HepG2 (cell line): ENCODE results near the gene IQCH. TPM values are rescaled to one million over a fixed set of nuclear protein-coding genes. Genes with fewer than 3 reads are reported as not detected.

Experiments
- ATAC-seq: fragments of 200-7000 bp; cut with Tn5 transposase; 3 replicates; pipeline ENCODE4 v1.9.1; 2020; ENCODE audit warnings: mild to moderate bottlenecking, moderate library complexity
- BruUV-seq: library from RNA; stranded (reverse); fragments of 400-500 nt; replicated peaks from 2 replicates; lab custom pipeline; 2021; lab: Mats Ljungman, UMichigan
- CTCF ChIA-PET: fragments of 300-600 bp; formaldehyde crosslinking; extraction: SDS; loops from one replicate; lab custom pipeline; 2021; ENCODE audit warnings: low total read pairs, inconsistent platforms, low intra/inter-chr PET ratio; lab: Yijun Ruan, JAX
- POLR2A ChIA-PET: fragments of 350-600 bp; sonication (Branson Sonifier 250); formaldehyde crosslinking; loops from one replicate; lab custom pipeline; 2020; ENCODE audit warnings: antibody characterized with exemption, inconsistent platforms; lab: Yijun Ruan, JAX
- DNase-seq: peaks from one replicate; pipeline ENCODE4 v3.0.0-alpha.2; 2015; ENCODE audit warnings: low spot score
- FAIRE-seq: peaks from 3 replicates; lab custom pipeline; 2011; peaks lifted over from hg19 to GRCh38; lab: Jason Lieb, UNC
- H2AFZ ChIP-seq: one replicate; pipeline ENCODE4 v1.6.1; 2011; ENCODE audit warnings: low read length, inconsistent platforms
- H3K27ac ChIP-seq: fragments of 300-600 bp; 3 replicates; pipeline ENCODE4 v1.8.0; 2011; ENCODE audit warnings: mixed run types, mild to moderate bottlenecking, mixed read lengths, low read length, inconsistent platforms; ENCODE audit not compliant: insufficient read depth; ENCODE audit errors: extremely low read length
- H3K27me3 ChIP-seq, 2 experiments: fragments of 200-600 bp in 1 of 2; 2 replicates in 1 of 2; 3 replicates in 1 of 2; pipeline versions ENCODE4 v1.6.0 to v1.8.0; 2011; ENCODE audit warnings: low read length in 2 of 2, mild to moderate bottlenecking in 2 of 2, moderate library complexity in 2 of 2, inconsistent platforms in 1 of 2; ENCODE audit not compliant: insufficient read depth in 2 of 2, control insufficient read depth in 1 of 2
- H3K36me3 ChIP-seq, 2 experiments: fragments of 200-600 bp in 1 of 2; replicated peaks in 1 of 2; 2 replicates in 1 of 2; 3 replicates in 1 of 2; pipeline versions ENCODE4 v1.5.1 to v1.8.0; 2011; ENCODE audit warnings: low read length in 2 of 2, inconsistent platforms in 1 of 2; ENCODE audit not compliant: insufficient read depth in 2 of 2, control insufficient read depth in 1 of 2
- H3K4me1 ChIP-seq: 2 replicates; pipeline ENCODE4 v1.5.1; 2012; ENCODE audit warnings: low read length, inconsistent platforms; ENCODE audit not compliant: insufficient read depth
- H3K4me2 ChIP-seq: 2 replicates; pipeline ENCODE4 v1.6.0; 2011; ENCODE audit warnings: low read depth, low read length, inconsistent platforms
- H3K4me3 ChIP-seq, 3 experiments: fragments of 200-600 bp in 1 of 3; sonication (generic), shearing (Covaris generic) in 1 of 3; replicated peaks in 1 of 3; 2 replicates each; pipeline ENCODE4 v1.5.1; 2011 to 2016; ENCODE audit warnings: low read length in 3 of 3, inconsistent platforms in 2 of 3, low read depth in 2 of 3, mild to moderate bottlenecking in 2 of 3, control low read depth in 1 of 3, mixed read lengths in 1 of 3; ENCODE audit not compliant: insufficient read depth in 1 of 3
- H3K79me2 ChIP-seq: one replicate; pipeline ENCODE4 v1.6.1; 2011; ENCODE audit warnings: low read length, inconsistent platforms; ENCODE audit not compliant: insufficient read depth
- H3K9ac ChIP-seq: 2 replicates; pipeline ENCODE4 v1.6.0; 2011; ENCODE audit warnings: mild to moderate bottlenecking, low read depth, low read length, inconsistent platforms; ENCODE audit not compliant: insufficient read depth
- H3K9me3 ChIP-seq: 2 replicates; pipeline ENCODE4 v1.5.1; 2012; ENCODE audit warnings: mild to moderate bottlenecking, low read length
- H4K20me1 ChIP-seq: 2 replicates; pipeline ENCODE4 v1.6.0; 2011; ENCODE audit warnings: inconsistent platforms, mild to moderate bottlenecking, low read length, moderate library complexity; ENCODE audit not compliant: insufficient read depth
- AHR ChIP-seq: IDR thresholded peaks from 2 replicates; pipeline ENCODE4 v1.6.1; 2018; ENCODE audit warnings: missing genetic modification reagents, missing compliant biosample characterization
- BATF2 ChIP-seq: sonication (generic); formaldehyde crosslinking; IDR thresholded peaks from 2 replicates; pipeline ENCODE4 v1.8.0; 2022; ENCODE audit warnings: mild to moderate bottlenecking, missing genetic modification reagents, moderate library complexity
- CREM ChIP-seq, 2 experiments: sonication (generic) in 1 of 2; formaldehyde crosslinking in 1 of 2; IDR thresholded peaks; 2 replicates each; pipeline versions ENCODE4 v1.4.0 to v1.6.1; 2016 to 2020; ENCODE audit warnings: antibody characterized with exemption in 1 of 2, mild to moderate bottlenecking in 1 of 2, missing genetic modification reagents in 1 of 2
- FOXM1 ChIP-seq: sonication (generic); formaldehyde crosslinking; IDR thresholded peaks from 2 replicates; pipeline ENCODE4 v1.5.0; 2020; ENCODE audit warnings: missing genetic modification reagents
- GABPA ChIP-seq, 2 experiments: IDR thresholded peaks; 2 replicates each; pipeline ENCODE4 v1.6.1; 2011 to 2016; ENCODE audit warnings: low read depth in 2 of 2, low read length in 1 of 2, missing biosample characterization in 1 of 2, missing genetic modification characterization in 1 of 2
- JARID2 ChIP-seq: sonication (generic); formaldehyde crosslinking; IDR thresholded peaks from 2 replicates; pipeline ENCODE4 v1.8.1; 2023; ENCODE audit warnings: missing genetic modification reagents, inconsistent platforms; ENCODE audit not compliant: insufficient replicate concordance
- NAIF1 ChIP-seq: sonication (generic); formaldehyde crosslinking; IDR thresholded peaks from 2 replicates; pipeline ENCODE4 v1.5.0; 2020; ENCODE audit warnings: mild to moderate bottlenecking, missing genetic modification reagents, borderline replicate concordance
- NFKBIZ ChIP-seq: IDR thresholded peaks from 2 replicates; pipeline ENCODE4 v1.6.1; 2018; ENCODE audit warnings: missing genetic modification reagents, missing compliant biosample characterization
- PHF5A ChIP-seq: IDR thresholded peaks from one replicate; pipeline ENCODE4 v1.6.1; 2018; ENCODE audit warnings: low read depth, missing genetic modification reagents; ENCODE audit not compliant: unreplicated experiment
- RFX5 ChIP-seq: IDR thresholded peaks from 2 replicates; pipeline ENCODE4 v1.6.1; 2011; ENCODE audit warnings: low read depth, low read length, improper control_type of control experiment
- SOX6 ChIP-seq, 2 experiments: fragments of 450-650 bp in 1 of 2; sonication (generic) in 1 of 2; formaldehyde crosslinking in 1 of 2; IDR thresholded peaks; 2 replicates each; pipeline versions ENCODE4 v1.4.0 to v1.6.1; 2017 to 2020; ENCODE audit warnings: antibody characterized with exemption in 1 of 2, mild to moderate bottlenecking in 1 of 2, missing genetic modification reagents in 1 of 2
- ZFY ChIP-seq: sonication (generic); formaldehyde crosslinking; IDR thresholded peaks from 2 replicates; pipeline ENCODE4 v1.4.0; 2020; ENCODE audit warnings: missing genetic modification reagents
- ZNF512 ChIP-seq: sonication (generic); formaldehyde crosslinking; IDR thresholded peaks from 2 replicates; pipeline ENCODE4 v1.4.0; 2020; ENCODE audit warnings: mild to moderate bottlenecking, missing genetic modification reagents
- ZNF687 ChIP-seq: sonication (generic); formaldehyde crosslinking; IDR thresholded peaks from 2 replicates; pipeline ENCODE4 v1.5.1; 2020; ENCODE audit warnings: mild to moderate bottlenecking, missing genetic modification reagents, moderate library complexity
- ZNF709 ChIP-seq: sonication (generic); formaldehyde crosslinking; IDR thresholded peaks from 2 replicates; pipeline ENCODE4 v1.5.0; 2020; ENCODE audit warnings: mild to moderate bottlenecking, missing genetic modification reagents
- WGBS: methylation state at CpG from one replicate; pipeline ENCODE4 v1.1.6; 2017; ENCODE audit warnings: low lambda C conversion rate; 5-methylcytosine and 5-hydroxymethylcytosine counted together
- in situ Hi-C: cut with HindIII; loops from 2 replicates; pipeline ENCODE4 v1.10.0; 2017; ENCODE audit warnings: low pct_unique_long_range_greater_than_20kb; ENCODE audit not compliant: extremely low pct_ligation_motif_present
- intact Hi-C: fragments of 100-400 bp; cut with micrococcal nuclease; formaldehyde crosslinking; loops from one replicate; pipeline ENCODE4 v1.10.0; 2022; ENCODE audit not compliant: unreplicated experiment
- polyA plus RNA-seq, 8 experiments: library from polyadenylated mRNA; depleted of rRNA in 3 of 8; stranded (reverse) in 7 of 8; unstranded in 1 of 8; fragments of >200 nt; fragmentation: Illumina TruSeq in 4 of 8; extraction: Trizol in 4 of 8; gene quantifications; 2 replicates each; pipeline versions ENCODE4 v1.2.1 to v1.2.3, GENCODE V29; 2011 to 2016; ENCODE audit warnings: low read depth in 4 of 8, missing spikeins in 1 of 8, mixed read lengths in 1 of 8; ENCODE audit not compliant: insufficient read depth in 1 of 8
- total RNA-seq, 5 experiments: library from RNA; depleted of rRNA; stranded (reverse); fragments of >200 nt; fragmentation: Illumina TruSeq; extraction: Trizol; gene quantifications; 2 replicates each; pipeline ENCODE4 v1.2.3, GENCODE V29; 2016; ENCODE audit warnings: low read depth in 1 of 5

IQCH gene
- total and polyA plus RNA-seq, 2 of the 13 experiments (the other 11 are each of a cell fraction or from before 2014, with no cell fraction given), result 0.16 to 0.55 TPM

GRCh38 chr15:67469680-67470079 is 215.1 kb downstream of the IQCH start (continued):
- TF ChIP-seq ZNF512 (CRISPR knock-in tag) (no peak), CREM (IDR thresholded peaks at IDR 0.05) (no peak), CREM (CRISPR knock-in tag; IDR thresholded peaks at IDR 0.05) (no peak), GABPA (IDR thresholded peaks at IDR 0.05; ENCODE audit: low read depth, low read length) (no peak), GABPA (CRISPR knock-in tag; IDR thresholded peaks at IDR 0.05; ENCODE audit: low read depth) (no peak), RFX5 (no peak), SOX6 (IDR thresholded peaks at IDR 0.05) (no peak), SOX6 (CRISPR knock-in tag; IDR thresholded peaks at IDR 0.05) (no peak)

- CTCF ChIA-PET, result no interaction called here
- Histone ChIP-seq H3K27ac (no peak overlapping the region), H4K20me1 (no peaks in the 10 kb centered on the region), H3K27me3 (no peaks in the 10 kb centered on the region), H3K9ac (no peak overlapping the region), H3K9me3 (no peaks in the 10 kb centered on the region), H3K4me2 (no peak overlapping the region), H3K36me3 (no peaks in the 10 kb centered on the region), H3K4me3 (no peak overlapping the region), H2AFZ (no peak overlapping the region), H3K79me2 (no peaks in the 10 kb centered on the region), H3K4me1 (no peaks in the 10 kb centered on the region)
- POLR2A ChIA-PET, result no interaction called here
- FAIRE-seq (no peak), ATAC-seq (no peak), DNase-seq (no peak)
- no TSS peak for BruUV-seq
- intact Hi-C loops (no loop called here), in situ Hi-C loops (no loop called here)
- 100% methylated on average over 1 of the region's 1 CpG for WGBS
- TF ChIP-seq ZNF687 (CRISPR knock-in tag) (no peak), FOXM1 (CRISPR knock-in tag) (no peak), ZFY (CRISPR knock-in tag) (no peak), ZNF709 (CRISPR knock-in tag) (no peak), JARID2 (no peak), NAIF1 (CRISPR knock-in tag) (no peak), BATF2 (no peak), AHR (CRISPR knock-in tag) (no peak), PHF5A (CRISPR knock-in tag) (no peak), NFKBIZ (CRISPR knock-in tag) (no peak)
Measured at GRCh38 chr15:67472957-67473356, 218.4 kb downstream of the IQCH start.
